NCI-H345 treated with DMSO at 0.1 percent for 48 hours (cell line): ENCODE data around the gene WDR87.
"Not testable (repeated sequence)": the region's sequence is repeated elsewhere in the genome, so short reads cannot be mapped to it uniquely, and the experiment has no call there.

Experiments used
- DNase-seq: peaks from one replicate; lab custom pipeline; 2025; ENCODE audit not compliant: unreplicated experiment; lab: John Stamatoyannopoulos, UW

The WDR87 gene

GRCh38 chr19:37886571-37886970 lies 19.8 kb downstream of the WDR87 start:
- DNase-seq, result no peak

GRCh38 chr19:37885392-37885791 lies 21.0 kb downstream of the WDR87 start:
- DNase-seq, result no peak

- DNase-seq, result no peak
Observed at GRCh38 chr19:37877147-37877546, 29.2 kb downstream of the WDR87 start.

GRCh38 chr19:37876032-37876431 lies 30.4 kb downstream of the WDR87 start:
- no peak for DNase-seq

GRCh38 chr19:37874784-37875183 lies 31.6 kb downstream of the WDR87 start:
- no peak for DNase-seq

- DNase-seq, result no peak
Observed at GRCh38 chr19:37872383-37872782, 34.0 kb downstream of the WDR87 start.

- no peak for DNase-seq
Observed at GRCh38 chr19:37869766-37870340, 36.5 kb downstream of the WDR87 start.

- no peak for DNase-seq
Observed at GRCh38 chr19:37867831-37868230, 38.6 kb downstream of the WDR87 start.

- DNase-seq, result not testable (repeated sequence)
Observed at GRCh38 chr19:37865930-37866329, 40.5 kb downstream of the WDR87 start.

GRCh38 chr19:37864501-37864900 lies 41.9 kb downstream of the WDR87 start:
- DNase-seq, result no peak

- DNase-seq, result no peak
Observed at GRCh38 chr19:37855098-37855497, 51.3 kb downstream of the WDR87 start.

- no peak for DNase-seq
Observed at GRCh38 chr19:37845932-37846331, 60.5 kb downstream of the WDR87 start.
